Activated naive CD8-positive, alpha-beta T cell (primary cell): ENCODE results near the gene DNPH1.
A peak's percentile ranks its signal among the peaks of the same experiment; 100 is the strongest.

Experiments
- H3K27ac Mint-ChIP-seq: one replicate; pipeline ENCODE4 v1.8.0; 2021; ENCODE audit warnings: mixed read lengths
- H3K27me3 Mint-ChIP-seq: one replicate; pipeline ENCODE4 v1.8.0; 2021; ENCODE audit warnings: mixed read lengths
- H3K36me3 Mint-ChIP-seq: one replicate; pipeline ENCODE4 v1.8.0; 2021; ENCODE audit warnings: mixed read lengths
- H3K4me1 Mint-ChIP-seq: one replicate; pipeline ENCODE4 v1.8.0; 2021; ENCODE audit warnings: low read depth, mixed read lengths
- H3K4me3 Mint-ChIP-seq: one replicate; pipeline ENCODE4 v1.8.0; 2021; ENCODE audit warnings: mild to moderate bottlenecking, mixed read lengths
- H3K9me3 Mint-ChIP-seq: one replicate; pipeline ENCODE4 v1.8.0; 2021; ENCODE audit warnings: low read depth, mixed read lengths

The DNPH1 gene

DNA sequence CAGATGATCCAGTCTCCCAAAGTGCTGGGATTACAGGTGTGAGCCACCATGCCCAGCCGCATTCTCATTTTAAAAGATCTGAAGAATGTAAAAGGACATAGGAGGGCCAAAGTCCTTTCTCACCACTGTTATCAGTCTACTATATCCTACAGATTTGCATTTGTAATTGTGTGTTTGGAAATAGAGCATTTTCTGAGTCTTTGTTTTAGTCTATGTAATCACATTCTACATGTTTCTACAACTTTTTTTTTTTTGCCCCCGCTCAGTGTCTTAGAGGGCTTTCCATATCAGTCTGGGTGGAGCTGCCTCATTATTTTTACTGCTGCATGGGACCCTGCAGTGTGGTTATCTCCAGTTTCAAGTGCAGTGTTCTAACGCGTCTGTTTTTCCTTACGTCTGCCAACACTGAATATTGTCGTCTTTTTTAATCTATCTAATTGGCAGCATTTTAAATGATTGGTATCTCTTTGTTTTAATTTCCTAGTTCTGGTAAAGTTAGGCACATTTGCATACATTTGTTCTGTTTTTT is 39.4 kb downstream of the DNPH1 start:
- no peaks in the 10 kb centered on the region for H3K9me3 Mint-ChIP-seq
- peaks cover 15% of the 10 kb centered on the region for H3K36me3 Mint-ChIP-seq
- H3K4me3 Mint-ChIP-seq = no peak overlapping the region
- no peaks in the 10 kb centered on the region for H3K27me3 Mint-ChIP-seq
- H3K4me1 Mint-ChIP-seq = peaks cover 30% of the 10 kb centered on the region
- no peak overlapping the region for H3K27ac Mint-ChIP-seq

DNA sequence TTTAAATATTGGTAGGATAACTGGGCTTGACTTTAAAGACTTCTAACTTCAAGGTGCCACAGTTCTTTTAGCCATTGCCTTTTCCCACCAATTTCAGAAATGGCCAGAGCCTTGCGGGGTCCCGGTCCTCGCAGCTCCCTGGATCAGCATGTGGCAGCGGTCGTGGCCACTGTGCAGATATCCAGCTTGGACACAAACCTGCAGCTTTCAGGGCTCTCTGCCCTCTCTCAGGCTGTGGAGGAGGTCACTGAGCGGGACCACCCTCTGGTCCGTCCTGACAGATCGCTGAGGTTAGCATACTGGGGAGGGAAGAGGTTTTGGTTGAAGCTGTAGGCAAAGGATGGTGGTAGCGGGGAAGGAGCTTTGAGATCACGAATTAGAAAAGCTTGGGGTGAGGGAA is 40.9 kb downstream of the DNPH1 start:
- peaks cover 15% of the 10 kb centered on the region for H3K36me3 Mint-ChIP-seq
- no peak overlapping the region for H3K4me3 Mint-ChIP-seq
- no peaks in the 10 kb centered on the region for H3K27me3 Mint-ChIP-seq
- H3K4me1 Mint-ChIP-seq = peaks cover 44% of the 10 kb centered on the region
- H3K27ac Mint-ChIP-seq = peak overlapping the region; percentile 28
- no peaks in the 10 kb centered on the region for H3K9me3 Mint-ChIP-seq

DNA sequence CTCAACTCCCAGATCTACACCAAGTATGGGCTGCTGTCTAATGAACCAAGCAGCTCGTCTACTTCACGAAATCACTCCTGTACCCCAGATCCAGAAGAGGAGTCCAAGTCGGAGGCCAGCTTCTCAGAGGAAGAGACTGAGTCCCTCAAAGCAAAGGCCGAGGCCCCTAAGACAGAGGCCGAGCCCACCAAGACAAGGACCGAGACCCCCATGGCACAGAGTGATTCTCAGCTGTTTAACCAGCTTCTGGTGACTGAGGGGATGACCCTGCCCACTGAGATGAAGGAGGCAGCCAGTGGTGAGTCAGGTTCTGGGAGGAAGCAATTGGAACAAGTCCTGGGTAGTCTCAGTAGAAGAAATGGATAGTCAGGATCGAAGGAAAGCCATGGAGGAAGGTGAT is 41.5 kb downstream of the DNPH1 start:
- no peaks in the 10 kb centered on the region for H3K27me3 Mint-ChIP-seq
- no peak overlapping the region for H3K27ac Mint-ChIP-seq
- peaks cover 11% of the 10 kb centered on the region for H3K36me3 Mint-ChIP-seq
- no peak overlapping the region for H3K4me3 Mint-ChIP-seq
- H3K4me1 Mint-ChIP-seq = peaks cover 48% of the 10 kb centered on the region
- H3K9me3 Mint-ChIP-seq = no peaks in the 10 kb centered on the region

DNA sequence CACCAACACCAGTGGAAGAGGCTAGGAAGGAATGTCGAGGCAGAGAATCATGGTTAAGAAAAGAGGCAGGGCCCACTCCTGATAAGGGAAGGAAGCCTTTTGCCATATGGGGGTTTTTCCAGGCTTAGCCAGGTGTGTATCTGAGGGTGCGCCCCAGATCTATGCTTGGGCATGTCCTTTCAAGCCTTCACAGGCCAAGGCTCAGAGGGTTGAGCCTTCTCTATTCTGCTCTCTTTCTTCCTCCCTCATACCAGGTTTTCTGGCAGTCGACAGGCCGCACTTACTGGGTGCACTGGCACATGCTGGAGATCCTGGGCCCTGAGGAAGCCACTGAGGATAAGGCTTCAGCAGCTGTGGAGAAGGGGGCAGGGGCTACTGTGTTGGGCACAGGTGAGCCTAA is 42.6 kb downstream of the DNPH1 start:
- H3K36me3 Mint-ChIP-seq = peaks cover 8% of the 10 kb centered on the region
- peak overlapping the region; percentile 25 for H3K4me3 Mint-ChIP-seq
- no peaks in the 10 kb centered on the region for H3K27me3 Mint-ChIP-seq
- H3K27ac Mint-ChIP-seq = peak overlapping the region; percentile 76
- H3K4me1 Mint-ChIP-seq = peaks cover 53% of the 10 kb centered on the region
- H3K9me3 Mint-ChIP-seq = no peaks in the 10 kb centered on the region

DNA sequence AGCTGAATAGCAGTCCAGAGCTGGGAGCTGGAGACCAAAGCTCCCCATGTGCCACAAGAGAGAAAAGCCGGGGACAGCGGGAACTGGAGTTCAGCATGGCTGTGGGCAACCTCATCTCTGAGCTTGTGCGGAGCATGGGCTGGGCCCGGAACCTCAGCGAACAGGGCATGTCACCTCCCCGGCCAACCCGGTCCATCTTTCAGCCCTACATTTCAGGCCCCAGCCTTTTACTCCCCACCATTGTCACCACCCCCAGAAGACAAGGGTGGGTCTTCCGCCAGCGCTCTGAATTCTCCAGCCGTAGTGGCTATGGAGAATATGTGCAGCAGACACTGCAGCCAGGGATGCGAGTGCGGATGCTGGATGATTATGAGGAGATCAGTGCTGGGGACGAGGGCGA is 43.3 kb downstream of the DNPH1 start:
- H3K27ac Mint-ChIP-seq = peak overlapping the region; percentile 76
- no peaks in the 10 kb centered on the region for H3K27me3 Mint-ChIP-seq
- no peak overlapping the region for H3K4me3 Mint-ChIP-seq
- no peaks in the 10 kb centered on the region for H3K9me3 Mint-ChIP-seq
- H3K36me3 Mint-ChIP-seq = peaks cover 8% of the 10 kb centered on the region
- peaks cover 60% of the 10 kb centered on the region for H3K4me1 Mint-ChIP-seq

DNA sequence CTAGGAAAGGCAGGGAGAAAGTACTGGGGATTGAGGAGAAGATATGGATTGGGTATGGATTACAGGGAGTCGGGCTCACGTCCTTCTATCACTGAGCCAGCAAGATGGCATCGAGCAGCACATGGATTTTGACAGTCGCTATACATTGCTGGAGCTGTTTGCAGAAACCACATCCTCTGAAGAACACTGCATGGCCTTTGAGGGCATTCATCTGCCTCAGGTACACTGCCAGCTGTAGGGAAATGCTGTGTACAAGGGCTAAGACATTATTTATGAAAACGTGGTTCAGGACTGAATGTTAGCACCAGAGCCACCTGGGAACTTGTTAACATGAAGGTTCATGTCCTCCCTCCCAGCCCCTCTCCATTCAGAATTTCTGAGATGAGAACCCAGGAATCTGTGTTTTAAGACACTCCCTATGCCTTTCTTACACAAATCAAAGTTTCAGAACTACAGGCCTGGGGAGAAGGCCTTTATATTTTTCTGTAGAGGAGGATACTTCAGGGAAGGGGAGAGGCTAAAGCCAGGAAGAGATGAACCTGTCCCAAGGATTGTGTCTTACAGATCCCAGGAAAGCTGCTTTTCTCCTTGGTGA is 43.8 kb downstream of the DNPH1 start:
- no peaks in the 10 kb centered on the region for H3K9me3 Mint-ChIP-seq
- H3K4me1 Mint-ChIP-seq = peaks cover 59% of the 10 kb centered on the region
- peak overlapping the region; percentile 20 for H3K4me3 Mint-ChIP-seq
- H3K36me3 Mint-ChIP-seq = peaks cover 6% of the 10 kb centered on the region
- no peaks in the 10 kb centered on the region for H3K27me3 Mint-ChIP-seq
- H3K27ac Mint-ChIP-seq = peak overlapping the region; percentile 81

DNA sequence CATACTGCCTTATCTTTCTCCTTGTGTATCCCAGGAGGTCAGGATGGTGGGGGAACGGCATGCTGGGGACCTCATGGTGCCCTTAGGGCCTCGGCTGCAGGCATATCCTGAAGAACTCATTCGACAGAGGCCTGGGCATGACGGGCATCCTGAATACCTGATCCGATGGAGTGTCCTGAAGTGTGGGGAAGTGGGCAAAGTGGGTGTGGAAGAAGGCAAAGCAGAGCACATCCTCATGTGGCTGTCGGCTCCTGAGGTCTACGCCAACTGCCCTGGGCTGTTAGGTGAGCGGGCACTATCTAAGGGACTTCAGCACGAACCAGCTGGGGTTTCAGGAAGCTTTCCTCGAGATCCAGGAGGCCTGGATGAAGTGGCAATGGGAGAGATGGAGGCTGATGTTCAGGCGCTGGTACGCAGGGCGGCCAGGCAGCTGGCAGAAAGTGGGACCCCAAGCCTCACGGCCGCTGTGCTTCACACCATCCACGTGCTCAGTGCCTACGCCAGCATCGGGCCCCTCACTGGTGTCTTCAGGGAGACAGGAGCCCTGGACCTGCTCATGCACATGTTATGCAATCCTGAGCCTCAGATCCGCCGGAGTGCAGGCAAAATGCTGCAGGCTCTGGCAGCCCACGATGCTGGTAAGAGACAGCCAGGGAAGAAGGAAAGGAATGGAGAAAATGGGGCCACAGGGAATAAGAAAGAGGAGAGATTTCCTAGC is 44.9 kb downstream of the DNPH1 start:
- Mint-ChIP-seq H3K4me3 (peak overlapping the region; percentile 20), H3K4me1 (peaks cover 52% of the 10 kb centered on the region), H3K27me3 (no peaks in the 10 kb centered on the region), H3K36me3 (peaks cover 6% of the 10 kb centered on the region), H3K9me3 (no peaks in the 10 kb centered on the region), H3K27ac (peak overlapping the region; percentile 96)

DNA sequence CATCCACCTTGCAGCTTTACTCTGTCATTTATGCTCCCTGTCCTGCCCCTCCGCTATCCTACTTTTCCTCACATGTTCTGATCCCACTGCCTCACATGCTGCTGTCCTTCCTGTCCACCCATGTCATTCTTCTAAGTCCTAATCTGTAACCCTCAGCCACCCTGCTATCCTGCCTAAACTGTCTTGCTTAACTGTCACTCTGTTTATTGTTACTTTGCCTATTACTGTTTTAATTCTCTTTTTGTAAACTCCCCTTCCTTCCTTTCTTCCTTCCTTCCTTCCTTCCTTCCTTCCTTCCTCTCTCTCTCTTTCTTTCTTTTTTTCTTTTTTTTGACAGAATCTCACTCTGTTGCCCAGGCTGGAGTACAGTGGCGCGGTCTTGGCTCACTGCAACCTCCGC is 45.8 kb downstream of the DNPH1 start:
- H3K27me3 Mint-ChIP-seq = no peaks in the 10 kb centered on the region
- H3K27ac Mint-ChIP-seq = peak overlapping the region; percentile 96
- no peaks in the 10 kb centered on the region for H3K9me3 Mint-ChIP-seq
- H3K4me3 Mint-ChIP-seq = peak overlapping the region; percentile 98
- H3K4me1 Mint-ChIP-seq = peaks cover 51% of the 10 kb centered on the region
- peaks cover 2% of the 10 kb centered on the region for H3K36me3 Mint-ChIP-seq

DNA sequence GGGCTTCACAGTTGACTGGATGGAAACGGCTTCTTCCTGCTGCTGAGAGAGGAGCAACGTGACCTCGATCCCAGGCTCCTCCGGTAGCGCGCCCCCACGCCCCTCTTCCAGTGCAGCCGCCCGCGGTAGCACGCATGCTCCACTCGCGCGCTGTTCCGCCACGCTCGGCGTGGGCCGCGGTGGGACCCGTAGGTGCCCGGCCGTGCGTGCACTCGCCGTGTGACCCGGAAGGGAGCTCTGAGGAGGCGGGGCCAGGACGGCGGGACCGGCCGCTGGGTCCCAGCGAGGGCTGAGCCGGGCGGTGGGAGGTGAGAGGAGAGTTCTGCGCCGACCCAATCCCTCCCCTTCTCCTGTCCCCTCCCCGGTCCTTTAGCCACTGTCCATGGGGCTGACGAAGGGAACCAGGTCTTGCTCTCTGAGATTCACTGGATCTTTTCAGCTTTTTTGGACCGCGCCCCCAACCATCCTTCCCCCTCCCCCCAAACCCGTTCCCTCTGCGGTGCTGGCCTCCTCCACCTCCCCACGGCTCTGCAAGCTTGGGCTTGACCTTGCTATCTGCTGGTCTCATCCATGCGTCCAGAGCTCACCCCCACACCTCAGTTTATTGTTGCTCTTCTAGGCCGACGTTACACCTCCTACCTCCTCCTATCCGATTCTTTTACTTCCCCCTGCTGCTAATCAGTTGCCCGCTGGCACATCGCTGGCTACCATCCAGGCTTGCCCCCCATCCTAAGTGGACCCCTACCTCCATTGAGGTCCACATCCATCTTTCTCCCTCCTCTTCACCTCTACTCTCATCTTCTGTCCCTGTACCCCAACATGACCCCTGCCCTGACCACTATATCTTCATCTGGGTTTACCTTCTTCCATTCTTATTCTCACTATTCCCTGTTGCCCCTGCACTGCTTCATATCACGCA is 47.1 kb downstream of the DNPH1 start, which contains the start of gene CUL9:
Gene CUL9 (plus strand): TSS at position 255 of the 919 bp plus-strand sequence. CDS start 2,115 bp downstream, outside the sequence.
- no peaks in the 10 kb centered on the region for H3K9me3 Mint-ChIP-seq
- peak within 1 kb of the TSS; percentile 96 for H3K27ac Mint-ChIP-seq
- peaks cover 51% of the 10 kb centered on the region for H3K4me1 Mint-ChIP-seq
- H3K27me3 Mint-ChIP-seq = no peaks in the 10 kb centered on the region
- no peaks in the 10 kb centered on the region for H3K36me3 Mint-ChIP-seq
- peak within 1 kb of the TSS; percentile 98 for H3K4me3 Mint-ChIP-seq

DNA sequence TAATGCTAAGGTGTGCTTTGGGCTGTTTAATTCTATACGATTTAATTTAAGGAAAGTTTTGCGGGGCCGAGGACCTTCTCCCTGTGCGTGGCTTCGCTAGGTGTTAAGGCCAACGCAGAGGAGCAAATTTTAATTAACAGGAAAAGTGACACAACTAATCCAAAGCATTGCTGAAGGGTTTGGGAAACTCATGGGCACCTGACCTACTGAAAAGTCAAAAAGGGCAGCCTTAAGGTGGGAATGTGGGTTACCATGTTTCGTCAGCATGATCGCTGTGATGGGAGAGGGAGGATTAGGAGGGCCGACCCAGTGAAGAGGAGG is 47.7 kb downstream of the DNPH1 start:
- Mint-ChIP-seq H3K27ac (peak overlapping the region; percentile 96), H3K9me3 (no peaks in the 10 kb centered on the region), H3K27me3 (no peaks in the 10 kb centered on the region), H3K4me1 (peaks cover 51% of the 10 kb centered on the region), H3K4me3 (peak overlapping the region; percentile 98), H3K36me3 (no peaks in the 10 kb centered on the region)

DNA sequence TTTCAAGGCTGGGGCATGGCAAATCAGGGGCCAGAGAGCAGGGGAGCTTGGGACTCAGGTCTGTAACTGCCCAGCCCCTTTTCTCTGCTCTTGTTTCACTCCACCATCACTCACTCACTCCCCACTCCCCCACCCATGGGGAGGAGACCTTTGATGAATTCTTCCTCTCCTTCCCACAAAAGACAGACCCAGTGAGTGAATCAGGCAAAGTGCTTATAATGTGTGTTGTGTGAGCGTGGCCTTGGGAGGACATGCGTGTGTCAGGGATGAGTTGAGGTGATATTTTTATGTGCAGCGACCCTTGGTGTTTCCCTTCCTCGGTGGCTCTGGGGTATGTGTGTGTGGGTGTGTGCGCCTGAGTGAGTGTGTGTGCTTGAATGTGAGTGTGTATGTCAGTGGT is 48.3 kb downstream of the DNPH1 start:
- Mint-ChIP-seq H3K27me3 (no peaks in the 10 kb centered on the region), H3K4me3 (peak overlapping the region; percentile 98), H3K36me3 (no peaks in the 10 kb centered on the region)

DNA sequence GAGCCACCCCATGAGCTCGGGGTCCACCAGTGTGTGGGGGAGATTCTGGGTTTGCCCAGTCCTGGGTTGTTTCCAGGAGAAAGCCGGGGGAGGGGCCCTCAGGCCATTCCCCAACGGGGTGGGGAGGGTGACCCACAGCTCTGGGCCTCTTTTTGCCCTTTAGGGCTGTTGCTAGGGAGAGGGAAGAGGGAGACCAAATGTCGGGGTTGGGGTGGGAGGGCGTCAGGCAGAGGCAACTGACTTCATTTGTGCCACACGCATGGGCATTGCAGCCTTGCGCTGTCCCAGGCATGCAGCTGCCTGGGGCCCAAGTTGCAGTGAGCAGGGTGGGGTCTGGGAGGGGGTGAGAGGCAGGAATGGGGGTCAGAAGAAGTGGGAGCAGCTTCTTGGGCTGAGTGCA is 49.2 kb downstream of the DNPH1 start:
- Mint-ChIP-seq H3K27me3 (no peaks in the 10 kb centered on the region), H3K9me3 (no peaks in the 10 kb centered on the region), H3K27ac (no peak overlapping the region), H3K4me1 (peaks cover 40% of the 10 kb centered on the region), H3K4me3 (no peak overlapping the region), H3K36me3 (no peaks in the 10 kb centered on the region)

More for the DNA sequence above, 48.3 kb downstream of the DNPH1 start:
- H3K4me1 Mint-ChIP-seq = peaks cover 45% of the 10 kb centered on the region
- H3K27ac Mint-ChIP-seq = peak overlapping the region; percentile 96
- H3K9me3 Mint-ChIP-seq = no peaks in the 10 kb centered on the region

DNA sequence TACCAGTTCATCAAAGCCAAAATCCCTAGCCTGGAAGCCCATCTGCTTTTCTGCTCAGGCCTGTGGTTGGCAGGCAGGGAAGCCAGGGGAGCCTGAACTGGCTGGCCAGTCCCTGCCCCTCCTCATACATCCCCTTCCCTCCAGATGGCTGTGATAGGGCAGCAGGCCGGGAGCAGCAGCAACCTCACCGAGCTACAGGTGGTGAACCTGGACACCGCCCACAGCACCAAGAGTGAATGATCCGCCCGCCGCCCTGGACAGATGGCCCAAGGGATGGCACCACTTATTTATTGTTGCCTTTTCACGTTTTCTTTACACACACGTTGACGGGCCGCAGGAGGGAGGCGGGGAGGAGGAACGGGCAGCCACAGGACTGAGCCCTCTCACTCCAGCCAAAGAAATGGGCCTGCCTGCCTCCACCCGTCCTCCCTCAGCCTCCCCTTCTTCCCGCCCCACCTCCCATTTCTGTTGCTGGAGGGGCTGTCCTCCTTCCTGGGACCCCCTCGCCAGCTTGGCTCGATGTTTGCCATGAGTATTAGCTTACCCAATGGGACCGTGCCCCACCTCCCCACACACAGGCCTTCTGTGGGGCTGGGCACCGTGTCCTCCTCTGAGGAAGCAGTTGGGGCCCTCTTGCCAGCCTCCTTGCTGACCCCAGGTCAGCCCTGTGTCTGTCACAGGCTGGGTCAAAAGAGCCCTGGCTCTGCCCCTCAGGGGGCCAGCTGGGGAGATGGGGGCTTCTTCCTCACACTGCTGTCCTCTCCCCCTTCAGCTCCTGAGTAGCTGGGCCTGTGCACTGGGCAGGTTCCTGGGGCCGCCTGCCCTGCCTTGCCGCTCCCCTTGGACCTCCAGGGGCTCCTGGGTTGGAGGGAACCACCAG is 50.1 kb downstream of the DNPH1 start:
- no peak overlapping the region for H3K27ac Mint-ChIP-seq
- H3K4me1 Mint-ChIP-seq = peaks cover 38% of the 10 kb centered on the region
- H3K9me3 Mint-ChIP-seq = no peaks in the 10 kb centered on the region
- H3K4me3 Mint-ChIP-seq = no peak overlapping the region
- no peaks in the 10 kb centered on the region for H3K27me3 Mint-ChIP-seq
- H3K36me3 Mint-ChIP-seq = no peaks in the 10 kb centered on the region

DNA sequence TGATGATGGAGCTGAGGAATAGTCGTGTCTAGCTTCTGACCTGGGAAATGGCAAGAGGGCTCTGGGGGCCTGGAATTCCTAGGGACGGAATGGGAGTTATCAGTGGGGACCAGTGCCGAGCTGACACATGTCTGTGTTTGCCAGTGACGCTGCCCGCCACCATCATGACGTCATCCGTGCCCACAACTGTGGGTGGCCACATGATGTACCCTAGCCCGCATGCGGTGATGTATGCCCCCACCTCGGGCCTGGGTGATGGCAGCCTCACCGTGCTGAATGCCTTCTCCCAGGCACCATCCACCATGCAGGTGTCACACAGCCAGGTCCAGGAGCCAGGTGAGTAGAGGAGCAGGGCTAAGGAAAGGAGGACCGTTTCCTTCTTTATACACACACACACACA is 51.1 kb downstream of the DNPH1 start:
- peak overlapping the region; percentile 42 for H3K27ac Mint-ChIP-seq
- H3K4me3 Mint-ChIP-seq = no peak overlapping the region
- H3K36me3 Mint-ChIP-seq = no peaks in the 10 kb centered on the region
- H3K4me1 Mint-ChIP-seq = peaks cover 38% of the 10 kb centered on the region
- H3K9me3 Mint-ChIP-seq = no peaks in the 10 kb centered on the region
- H3K27me3 Mint-ChIP-seq = no peaks in the 10 kb centered on the region
